Measurements from ENCODE around the gene ZNF407.

Gene ZNF407

GRCh38 chr18:74916773-74917393 is 319.2 kb downstream of the ZNF407 start:
- no peak overlapping the region for H3K27ac Mint-ChIP-seq
- no peaks in the 10 kb centered on the region for H3K9me3 Mint-ChIP-seq
- no peaks in the 10 kb centered on the region for H3K36me3 Mint-ChIP-seq (ENCODE audit: low read depth)
- no peaks in the 10 kb centered on the region for H3K4me1 Mint-ChIP-seq (ENCODE audit: low read depth)
- DNase-seq (ENCODE audit: low spot score) = no peak
- H3K27me3 Mint-ChIP-seq (ENCODE audit: low read depth) = no peaks in the 10 kb centered on the region
- no peak overlapping the region for H3K4me3 Mint-ChIP-seq

GRCh38 chr18:74918276-74918790 is 320.7 kb downstream of the ZNF407 start:
- no peaks in the 10 kb centered on the region for H3K9me3 Mint-ChIP-seq
- DNase-seq (ENCODE audit: low spot score) = no peak
- H3K27ac Mint-ChIP-seq = no peak overlapping the region
- H3K36me3 Mint-ChIP-seq (ENCODE audit: low read depth) = no peaks in the 10 kb centered on the region
- no peak overlapping the region for H3K4me3 Mint-ChIP-seq
- no peaks in the 10 kb centered on the region for H3K4me1 Mint-ChIP-seq (ENCODE audit: low read depth)
- H3K27me3 Mint-ChIP-seq (ENCODE audit: low read depth) = no peaks in the 10 kb centered on the region

GRCh38 chr18:74921057-74921820 is 323.6 kb downstream of the ZNF407 start:
- Mint-ChIP-seq H3K4me1 (ENCODE audit: low read depth) (no peaks in the 10 kb centered on the region), H3K27me3 (ENCODE audit: low read depth) (no peaks in the 10 kb centered on the region), H3K9me3 (no peaks in the 10 kb centered on the region), H3K36me3 (ENCODE audit: low read depth) (no peaks in the 10 kb centered on the region), H3K4me3 (no peak overlapping the region), H3K27ac (no peak overlapping the region)
- no peak for DNase-seq (ENCODE audit: low spot score)

- Mint-ChIP-seq H3K4me1 (ENCODE audit: low read depth) (no peaks in the 10 kb centered on the region), H3K36me3 (ENCODE audit: low read depth) (no peaks in the 10 kb centered on the region), H3K27ac (no peak overlapping the region), H3K9me3 (no peaks in the 10 kb centered on the region), H3K27me3 (ENCODE audit: low read depth) (no peaks in the 10 kb centered on the region), H3K4me3 (no peak overlapping the region)
- no peak for DNase-seq (ENCODE audit: low spot score)
Observed at GRCh38 chr18:74926051-74926450, 328.4 kb downstream of the ZNF407 start.

- Mint-ChIP-seq H3K4me1 (ENCODE audit: low read depth) (no peaks in the 10 kb centered on the region), H3K9me3 (no peaks in the 10 kb centered on the region), H3K4me3 (no peak overlapping the region), H3K27me3 (ENCODE audit: low read depth) (no peaks in the 10 kb centered on the region), H3K36me3 (ENCODE audit: low read depth) (no peaks in the 10 kb centered on the region), H3K27ac (no peak overlapping the region)
- DNase-seq (ENCODE audit: low spot score) = no peak
Observed at GRCh38 chr18:74928194-74928968, 330.7 kb downstream of the ZNF407 start.

GRCh38 chr18:74929110-74929509 is 331.4 kb downstream of the ZNF407 start:
- H3K27ac Mint-ChIP-seq = no peak overlapping the region
- no peaks in the 10 kb centered on the region for H3K4me1 Mint-ChIP-seq (ENCODE audit: low read depth)
- H3K4me3 Mint-ChIP-seq = no peak overlapping the region
- H3K36me3 Mint-ChIP-seq (ENCODE audit: low read depth) = no peaks in the 10 kb centered on the region
- H3K9me3 Mint-ChIP-seq = no peaks in the 10 kb centered on the region
- no peaks in the 10 kb centered on the region for H3K27me3 Mint-ChIP-seq (ENCODE audit: low read depth)
- no peak for DNase-seq (ENCODE audit: low spot score)

GRCh38 chr18:74930616-74931015 is 332.9 kb downstream of the ZNF407 start:
- Mint-ChIP-seq H3K4me1 (ENCODE audit: low read depth) (no peaks in the 10 kb centered on the region), H3K36me3 (ENCODE audit: low read depth) (no peaks in the 10 kb centered on the region), H3K9me3 (no peaks in the 10 kb centered on the region), H3K4me3 (no peak overlapping the region), H3K27me3 (ENCODE audit: low read depth) (no peaks in the 10 kb centered on the region), H3K27ac (no peak overlapping the region)
- DNase-seq (ENCODE audit: low spot score) = no peak

GRCh38 chr18:74933930-74934329 is 336.3 kb downstream of the ZNF407 start:
- no peak overlapping the region for H3K27ac Mint-ChIP-seq
- H3K36me3 Mint-ChIP-seq (ENCODE audit: low read depth) = no peaks in the 10 kb centered on the region
- H3K4me1 Mint-ChIP-seq (ENCODE audit: low read depth) = no peaks in the 10 kb centered on the region
- no peaks in the 10 kb centered on the region for H3K27me3 Mint-ChIP-seq (ENCODE audit: low read depth)
- DNase-seq (ENCODE audit: low spot score) = no peak
- H3K9me3 Mint-ChIP-seq = no peaks in the 10 kb centered on the region
- H3K4me3 Mint-ChIP-seq = no peak overlapping the region

- no peak for DNase-seq (ENCODE audit: low spot score)
- Mint-ChIP-seq H3K36me3 (ENCODE audit: low read depth) (no peaks in the 10 kb centered on the region), H3K27me3 (ENCODE audit: low read depth) (no peaks in the 10 kb centered on the region), H3K4me1 (ENCODE audit: low read depth) (no peaks in the 10 kb centered on the region), H3K4me3 (no peak overlapping the region), H3K27ac (no peak overlapping the region), H3K9me3 (no peaks in the 10 kb centered on the region)
Observed at GRCh38 chr18:74935434-74935833, 337.8 kb downstream of the ZNF407 start.

GRCh38 chr18:74936343-74936742 is 338.7 kb downstream of the ZNF407 start:
- H3K9me3 Mint-ChIP-seq = no peaks in the 10 kb centered on the region
- H3K27ac Mint-ChIP-seq = no peak overlapping the region
- H3K4me3 Mint-ChIP-seq = no peak overlapping the region
- DNase-seq (ENCODE audit: low spot score) = no peak
- H3K27me3 Mint-ChIP-seq (ENCODE audit: low read depth) = no peaks in the 10 kb centered on the region
- H3K36me3 Mint-ChIP-seq (ENCODE audit: low read depth) = no peaks in the 10 kb centered on the region
- H3K4me1 Mint-ChIP-seq (ENCODE audit: low read depth) = no peaks in the 10 kb centered on the region

- Mint-ChIP-seq H3K9me3 (no peaks in the 10 kb centered on the region), H3K27me3 (ENCODE audit: low read depth) (no peaks in the 10 kb centered on the region), H3K4me3 (no peak overlapping the region), H3K4me1 (ENCODE audit: low read depth) (peaks cover 6% of the 10 kb centered on the region), H3K27ac (no peak overlapping the region), H3K36me3 (ENCODE audit: low read depth) (no peaks in the 10 kb centered on the region)
- DNase-seq (ENCODE audit: low spot score) = no peak
Observed at GRCh38 chr18:74937291-74937690, 339.6 kb downstream of the ZNF407 start.

GRCh38 chr18:74940856-74941255 is 343.2 kb downstream of the ZNF407 start:
- Mint-ChIP-seq H3K9me3 (no peaks in the 10 kb centered on the region), H3K27ac (no peak overlapping the region), H3K4me3 (no peak overlapping the region), H3K36me3 (ENCODE audit: low read depth) (no peaks in the 10 kb centered on the region), H3K27me3 (ENCODE audit: low read depth) (no peaks in the 10 kb centered on the region), H3K4me1 (ENCODE audit: low read depth) (peaks cover 13% of the 10 kb centered on the region)
- DNase-seq (ENCODE audit: low spot score) = no peak

GRCh38 chr18:74942319-74942910 is 344.7 kb downstream of the ZNF407 start:
- no peaks in the 10 kb centered on the region for H3K27me3 Mint-ChIP-seq (ENCODE audit: low read depth)

GRCh38 chr18:74944676-74945075 is 347.0 kb downstream of the ZNF407 start:
- Mint-ChIP-seq H3K36me3 (ENCODE audit: low read depth) (peaks cover 1% of the 10 kb centered on the region), H3K9me3 (no peaks in the 10 kb centered on the region), H3K4me3 (no peak overlapping the region), H3K27ac (no peak overlapping the region), H3K4me1 (ENCODE audit: low read depth) (peaks cover 18% of the 10 kb centered on the region), H3K27me3 (ENCODE audit: low read depth) (no peaks in the 10 kb centered on the region)
- no peak for DNase-seq (ENCODE audit: low spot score)

More at GRCh38 chr18:74942319-74942910, 344.7 kb downstream of the ZNF407 start:
- Mint-ChIP-seq H3K36me3 (ENCODE audit: low read depth) (no peaks in the 10 kb centered on the region), H3K9me3 (no peaks in the 10 kb centered on the region), H3K4me3 (peak overlapping the region; percentile 72), H3K4me1 (ENCODE audit: low read depth) (peaks cover 13% of the 10 kb centered on the region), H3K27ac (peak overlapping the region; percentile 67)
- DNase-seq (ENCODE audit: low spot score) = peak; percentile 37

All from T-helper 2 cell treated with Interferon-gamma antibody and Interleukin-4, amounts not matched to agents 5 μg/mL and 100 μg/mL, for 36 hours (primary cell).